SHP77 (cell line): ENCODE results near the gene PLTP.
"Not testable (repeated sequence)": the region's sequence is repeated elsewhere in the genome, so short reads cannot be mapped to it uniquely, and the experiment has no call there.

Experiments
- DNase-seq, 2 experiments: peaks; one replicate each; lab custom pipeline; 2025; lab: John Stamatoyannopoulos, UW

The PLTP gene

GRCh38 chr20:45911486-45912343, at the start of gene PLTP:
Gene PLTP (minus strand): TSS chr20:45912155. CDS start chr20:45911452, 703 bp downstream.
- DNase-seq = no peak

GRCh38 chr20:45959956-45960630, 48.1 kb upstream of the PLTP start:
- DNase-seq = no peak

DNA sequence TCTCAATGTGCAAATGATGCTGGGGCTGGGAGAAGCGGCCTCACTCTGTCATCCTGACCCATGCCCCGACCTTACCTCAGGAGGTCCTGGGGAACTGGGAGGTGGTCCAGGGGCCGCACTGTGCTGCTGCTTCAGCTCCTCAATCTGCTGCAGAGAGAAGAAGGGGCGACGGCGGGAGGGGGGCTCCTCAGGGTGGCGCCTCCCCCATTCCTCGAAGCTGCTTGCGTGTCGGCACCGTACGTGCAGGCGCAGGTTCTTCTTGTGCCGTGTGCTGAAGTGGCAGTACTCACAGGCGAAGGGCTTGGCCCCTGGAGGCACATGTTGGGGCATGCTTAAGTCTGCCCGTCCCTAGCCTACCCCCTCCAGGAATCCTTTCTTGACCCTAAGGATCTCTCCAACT, 47.2 kb upstream of the PLTP start:
- DNase-seq = no peak

- no peak for DNase-seq
Observed at GRCh38 chr20:45958593-45958992, 46.6 kb upstream of the PLTP start.

GRCh38 chr20:45957021-45957941, 45.3 kb upstream of the PLTP start:
- DNase-seq = no peak

GRCh38 chr20:45956326-45956725, 44.4 kb upstream of the PLTP start:
- DNase-seq = not testable (repeated sequence)

GRCh38 chr20:45953672-45954071, 41.7 kb upstream of the PLTP start:
- no peak for DNase-seq

DNA sequence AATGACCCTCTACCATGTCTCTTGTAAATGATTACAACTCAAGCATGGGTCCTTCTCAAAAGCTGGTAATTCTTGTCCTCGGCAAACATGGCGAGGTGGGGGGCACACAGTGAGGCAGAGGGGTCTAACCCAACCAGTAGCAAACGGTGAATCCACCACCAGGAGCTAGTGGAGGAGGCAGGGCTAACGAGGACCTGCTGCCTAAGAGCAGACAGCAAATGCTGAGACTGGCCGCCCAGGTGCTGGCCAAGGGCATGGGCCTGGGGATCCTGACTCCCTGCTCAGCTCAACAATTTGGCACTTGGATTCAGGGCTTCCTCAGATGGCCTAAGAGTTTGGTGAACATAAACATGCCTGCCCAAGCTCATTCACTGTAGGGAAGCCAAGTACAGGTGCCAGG, 40.9 kb upstream of the PLTP start:
- no peak for DNase-seq

GRCh38 chr20:45951925-45952834, 40.2 kb upstream of the PLTP start:
- DNase-seq = no peak

- DNase-seq = no peak
Observed at GRCh38 chr20:45950330-45950646, 38.3 kb upstream of the PLTP start.

DNA sequence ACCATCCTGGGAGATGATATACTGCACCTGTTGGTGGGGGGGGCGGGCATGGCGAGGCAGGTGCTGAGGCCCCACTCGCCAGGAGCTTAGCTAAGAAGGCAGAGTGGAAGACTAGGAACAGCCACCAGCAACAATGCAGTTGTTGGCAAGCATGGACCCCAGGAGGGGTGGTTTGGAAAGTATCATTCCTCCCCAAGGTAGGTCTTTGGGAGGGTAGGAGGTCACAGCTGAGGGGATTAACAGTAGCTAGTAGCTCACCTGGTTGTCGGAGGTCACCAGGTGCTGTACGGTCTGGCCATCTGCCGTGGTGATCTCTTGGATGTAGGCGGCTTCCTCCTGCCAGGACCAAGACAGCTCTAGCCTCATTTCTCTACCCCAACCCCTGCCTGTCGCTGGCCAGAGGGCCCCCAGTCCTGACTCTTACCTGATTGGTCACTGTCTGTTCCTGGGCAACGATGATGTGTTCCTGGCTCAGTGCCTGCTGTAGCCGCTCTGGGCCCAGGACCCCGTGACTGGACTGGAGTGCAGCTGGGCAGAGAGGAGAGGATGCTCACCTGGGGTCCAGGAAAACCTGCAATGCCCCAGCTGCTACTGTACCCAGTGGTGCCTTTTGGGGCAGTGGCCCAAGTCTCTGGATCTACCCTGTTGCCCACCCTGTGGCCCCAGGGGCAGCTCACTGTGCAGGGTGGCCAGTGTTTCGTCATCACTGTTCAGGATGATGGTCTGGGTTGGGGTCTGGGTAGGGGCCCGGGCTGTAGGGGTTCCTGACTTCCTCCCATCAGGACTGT, 37.8 kb upstream of the PLTP start:
- peak in 1 of 2 experiments; percentile 7 for DNase-seq

- DNase-seq = no peak
Observed at GRCh38 chr20:45948742-45949541, 37.0 kb upstream of the PLTP start.

DNA sequence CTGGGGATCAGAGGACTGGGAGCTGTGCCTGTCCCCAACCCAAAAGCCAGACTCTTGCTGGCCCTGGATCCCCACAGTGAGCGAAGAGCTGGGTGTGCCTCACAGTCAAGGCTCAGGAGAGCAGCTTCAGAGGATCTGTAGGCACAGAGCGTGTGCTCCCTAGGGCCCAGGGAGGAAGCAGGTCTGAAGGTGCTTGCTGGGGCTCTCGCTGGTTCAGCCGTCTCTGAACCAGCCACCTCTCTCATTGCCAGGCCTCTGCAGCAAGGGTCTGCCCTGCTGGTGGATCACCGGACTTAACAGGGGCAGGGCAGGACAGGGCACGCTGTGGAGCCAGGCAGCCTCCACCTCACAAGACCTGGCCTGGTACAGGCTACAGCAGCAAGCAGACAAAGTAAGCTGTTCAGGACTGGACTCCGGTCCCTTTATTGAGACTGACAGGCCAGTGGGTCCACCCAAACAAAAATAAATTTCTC, 36.3 kb upstream of the PLTP start:
- no peak for DNase-seq

GRCh38 chr20:45947110-45947866, 35.3 kb upstream of the PLTP start:
- DNase-seq = no peak

GRCh38 chr20:45946149-45946970, 34.4 kb upstream of the PLTP start:
- DNase-seq = no peak

DNA sequence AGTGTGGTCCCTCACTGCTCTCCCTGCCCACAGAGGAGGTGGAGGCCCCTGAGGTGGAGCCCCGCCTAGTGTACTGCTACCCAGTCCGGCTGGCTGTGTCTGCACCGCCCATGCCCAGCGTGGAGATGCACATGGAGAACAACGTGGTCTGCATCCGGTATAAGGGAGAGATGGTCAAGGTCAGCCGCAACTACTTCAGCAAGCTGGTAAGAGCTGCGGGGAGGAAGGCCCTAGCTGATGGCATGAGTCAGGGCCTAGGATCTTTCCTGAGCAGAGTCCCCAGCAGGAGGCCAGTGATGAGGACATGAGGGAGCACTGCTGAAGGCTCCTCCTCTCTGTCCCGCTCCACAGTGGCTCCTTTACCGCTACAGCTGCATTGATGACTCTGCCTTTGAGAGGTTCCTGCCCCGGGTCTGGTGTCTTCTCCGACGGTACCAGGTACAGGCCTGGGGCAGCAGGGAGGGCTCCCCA, 33.8 kb upstream of the PLTP start:
- no peak for DNase-seq

GRCh38 chr20:45944965-45945677, 33.2 kb upstream of the PLTP start:
- DNase-seq = no peak
